ENCODE data around the gene ZSWIM8. TPM values are rescaled to one million over a fixed set of nuclear protein-coding genes. Genes with fewer than 3 reads are reported as not detected.

The ZSWIM8 gene
- polyA plus RNA-seq, 2 of the 4 experiments (the other 2 are of a cell fraction): 24.3 to 44.5 TPM

DNA sequence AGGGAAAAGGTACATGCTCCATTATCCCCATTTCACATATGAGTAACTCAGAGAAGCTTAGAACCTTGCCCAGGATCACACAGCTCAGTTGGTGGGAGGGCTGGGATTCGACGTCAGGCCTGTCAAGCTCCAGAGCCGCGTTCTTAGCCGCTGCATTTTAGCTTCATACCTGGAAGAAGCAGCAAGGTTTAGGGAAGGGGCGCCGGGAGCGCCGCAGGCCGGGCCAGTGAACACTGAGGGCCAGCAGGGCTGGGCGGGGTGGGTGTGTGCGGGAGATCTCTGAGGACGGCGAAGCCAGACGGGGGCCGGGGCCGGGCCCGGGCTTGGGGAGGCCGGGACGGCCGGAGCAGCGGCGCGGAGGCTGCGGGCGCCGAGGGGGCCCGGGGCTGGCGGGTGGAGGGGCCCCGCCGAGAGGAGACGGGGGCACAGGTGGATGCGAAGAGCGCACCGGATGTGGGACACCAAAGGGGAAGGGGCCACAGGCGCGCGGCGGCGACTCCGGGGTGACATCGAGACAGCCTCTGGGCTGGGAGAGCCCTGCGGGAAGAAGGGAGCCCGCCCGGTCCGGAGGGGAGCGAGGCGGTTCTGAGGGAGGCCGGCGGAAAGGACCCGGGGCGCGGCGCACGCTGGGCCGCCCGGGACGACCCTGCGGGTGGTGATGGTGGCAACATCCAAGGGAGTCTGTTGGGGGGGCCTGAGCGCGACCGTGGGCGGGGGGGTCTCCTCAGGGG is 25.5 kb downstream of the ZSWIM8 start:
- Histone ChIP-seq H3K27ac (peak overlapping the region; percentile 92 to 95), H3K9me3 (no peaks in the 10 kb centered on the region), H3K4me1 (peaks cover 14% of the 10 kb centered on the region; the same call in 2 of the 3 replicates), H3K4me2 (peak overlapping the region; percentile 83), H3K4me3 (peak overlapping the region; percentile 90)
- ATAC-seq (peak; percentile 54 to 55), FAIRE-seq (no peak), DNase-seq (ENCODE audit: low read depth in 1 of 2, low spot score in 1 of 2) (peak; percentile 29 to 58)
- WGBS (ENCODE audit: missing lambda C conversion rate): 4% methylated on average over 21 of the region's 63 CpGs
- CTCF ChIA-PET: interaction anchor here (0.9 to 1.6 kb wide), 4 partner anchors 20 to 68 kb away, joined by 3 to 9 read pairs (median 6); no protein-coding TSS in a partner anchor
- TF ChIP-seq MAFK (IDR thresholded peaks at IDR 0.05; ENCODE audit: partially characterized antibody): no peak
- TF ChIP-seq KDM5A (IDR thresholded peaks at IDR 0.05): no peak
- no peak for TF ChIP-seq JUNB (IDR thresholded peaks at IDR 0.05)
- TF ChIP-seq ZFP36 (IDR thresholded peaks at IDR 0.05; ENCODE audit: borderline replicate concordance, partially characterized antibody): peak; percentile 40
- TF ChIP-seq SREBF2 (IDR thresholded peaks at IDR 0.05): no peak
- no peak for TF ChIP-seq NFE2L2 (conservative IDR thresholded peaks at IDR 0.05; ENCODE audit: low read length)
- POLR2A ChIA-PET: interaction anchor here (0.6 to 1.7 kb wide), 3 partner anchors 25 to 82 kb away, joined by 3 to 6 read pairs (median 5); partner anchors contain the start of gene ZSWIM8

DNA sequence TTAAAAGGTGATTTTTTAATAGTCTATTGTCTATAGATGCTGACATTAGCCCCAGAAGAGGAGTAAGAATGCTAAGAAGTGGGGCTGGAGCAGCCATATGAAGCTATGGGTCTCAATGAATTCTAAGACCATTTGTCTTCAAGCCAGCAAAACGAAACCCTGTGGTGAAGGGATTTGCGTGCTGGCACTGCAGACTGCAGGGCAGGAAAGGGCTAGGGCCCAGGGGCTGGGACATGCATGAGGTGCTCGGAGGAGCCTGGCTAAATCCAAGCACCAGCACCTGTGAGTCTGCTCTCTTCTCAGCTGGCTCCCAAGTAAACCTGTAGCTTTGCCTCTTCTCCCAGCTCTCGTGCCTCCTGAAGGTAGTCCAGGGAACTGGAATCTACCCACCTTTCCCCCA is 27.3 kb downstream of the ZSWIM8 start:
- Histone ChIP-seq H3K27ac (no peak overlapping the region), H3K4me1 (peaks cover 14% of the 10 kb centered on the region; the same call in 2 of the 3 replicates), H3K9me3 (no peaks in the 10 kb centered on the region), H3K4me3 (no peak overlapping the region), H3K4me2 (no peak overlapping the region)
- WGBS (ENCODE audit: missing lambda C conversion rate): 88% methylated on average over 4 of the region's 4 CpGs
- DNase-seq (ENCODE audit: low read depth in 1 of 2, low spot score in 1 of 2): no peak
- FAIRE-seq: no peak
- CTCF ChIA-PET: interaction anchor here (1.0 kb wide), 1 partner anchor 39 kb away, joined by 4 read pairs; no protein-coding TSS in a partner anchor
- TF ChIP-seq JUNB (IDR thresholded peaks at IDR 0.05) (no peak), ZSCAN20 (CRISPR knock-in tag; IDR thresholded peaks at IDR 0.05) (no peak), MYC (IDR thresholded peaks at IDR 0.05; ENCODE audit: borderline replicate concordance, low read length) (no peak), EHMT2 (IDR thresholded peaks at IDR 0.05; ENCODE audit: low read depth) (no peak), ZNF302 (CRISPR knock-in tag; IDR thresholded peaks at IDR 0.05) (no peak), NPAS2 (CRISPR knock-in tag; IDR thresholded peaks at IDR 0.05; ENCODE audit: borderline replicate concordance) (no peak)
- POLR2A ChIA-PET: interaction anchor here (0.7 kb wide), 1 partner anchor 27 kb away, joined by 8 read pairs; no protein-coding TSS in a partner anchor
- ATAC-seq: no peak

DNA sequence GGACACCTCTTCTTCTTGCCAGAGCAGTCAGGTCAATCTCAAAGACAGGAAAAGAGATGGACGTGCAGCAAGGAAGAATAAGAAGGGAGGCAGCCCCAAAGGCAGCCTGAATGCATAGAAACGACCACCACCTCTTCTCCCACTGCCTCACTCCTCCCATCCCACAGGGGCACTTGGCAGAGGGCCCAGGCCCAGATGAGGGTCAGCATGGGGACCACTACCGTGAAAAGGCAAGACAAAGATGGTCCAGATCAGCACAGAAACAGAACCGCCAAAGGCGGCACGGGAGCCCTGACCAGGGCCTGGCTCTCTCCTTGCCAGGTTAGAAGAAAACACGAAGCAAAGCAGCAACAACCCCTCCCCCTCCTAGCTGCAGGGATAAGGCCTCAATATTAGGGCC is 27.9 kb downstream of the ZSWIM8 start:
- POLR2A ChIA-PET: no interaction called here
- CTCF ChIA-PET: interaction anchor here (0.8 kb wide), 1 partner anchor 75 kb away, joined by 3 read pairs; no protein-coding TSS in a partner anchor
- Histone ChIP-seq H3K4me2 (no peak overlapping the region), H3K4me3 (no peak overlapping the region), H3K27ac (no peak overlapping the region), H3K4me1 (peaks cover 14% of the 10 kb centered on the region; the same call in 2 of the 3 replicates), H3K9me3 (no peaks in the 10 kb centered on the region)
- no peak for DNase-seq (ENCODE audit: low read depth in 1 of 2, low spot score in 1 of 2)
- TF ChIP-seq, protein P1, sequence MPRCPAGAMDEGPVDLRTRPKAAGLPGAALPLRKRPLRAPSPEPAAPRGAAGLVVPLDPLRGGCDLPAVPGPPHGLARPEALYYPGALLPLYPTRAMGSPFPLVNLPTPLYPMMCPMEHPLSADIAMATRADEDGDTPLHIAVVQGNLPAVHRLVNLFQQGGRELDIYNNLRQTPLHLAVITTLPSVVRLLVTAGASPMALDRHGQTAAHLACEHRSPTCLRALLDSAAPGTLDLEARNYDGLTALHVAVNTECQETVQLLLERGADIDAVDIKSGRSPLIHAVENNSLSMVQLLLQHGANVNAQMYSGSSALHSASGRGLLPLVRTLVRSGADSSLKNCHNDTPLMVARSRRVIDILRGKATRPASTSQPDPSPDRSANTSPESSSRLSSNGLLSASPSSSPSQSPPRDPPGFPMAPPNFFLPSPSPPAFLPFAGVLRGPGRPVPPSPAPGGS (IDR thresholded peaks at IDR 0.05): no peak
- TF ChIP-seq EHMT2 (IDR thresholded peaks at IDR 0.05; ENCODE audit: low read depth): no peak
- TF ChIP-seq HOXB5 (CRISPR knock-in tag; IDR thresholded peaks at IDR 0.05): no peak
- TF ChIP-seq, protein P2, sequence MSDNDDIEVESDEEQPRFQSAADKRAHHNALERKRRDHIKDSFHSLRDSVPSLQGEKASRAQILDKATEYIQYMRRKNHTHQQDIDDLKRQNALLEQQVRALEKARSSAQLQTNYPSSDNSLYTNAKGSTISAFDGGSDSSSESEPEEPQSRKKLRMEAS (IDR thresholded peaks at IDR 0.05): no peak
- no peak for TF ChIP-seq CHD4 (IDR thresholded peaks at IDR 0.05; ENCODE audit: borderline replicate concordance)
- TF ChIP-seq SREBF2 (IDR thresholded peaks at IDR 0.05): no peak
- 86% methylated on average over 7 of the region's 7 CpGs for WGBS (ENCODE audit: missing lambda C conversion rate)
- ATAC-seq: no peak
- FAIRE-seq: no peak

DNA sequence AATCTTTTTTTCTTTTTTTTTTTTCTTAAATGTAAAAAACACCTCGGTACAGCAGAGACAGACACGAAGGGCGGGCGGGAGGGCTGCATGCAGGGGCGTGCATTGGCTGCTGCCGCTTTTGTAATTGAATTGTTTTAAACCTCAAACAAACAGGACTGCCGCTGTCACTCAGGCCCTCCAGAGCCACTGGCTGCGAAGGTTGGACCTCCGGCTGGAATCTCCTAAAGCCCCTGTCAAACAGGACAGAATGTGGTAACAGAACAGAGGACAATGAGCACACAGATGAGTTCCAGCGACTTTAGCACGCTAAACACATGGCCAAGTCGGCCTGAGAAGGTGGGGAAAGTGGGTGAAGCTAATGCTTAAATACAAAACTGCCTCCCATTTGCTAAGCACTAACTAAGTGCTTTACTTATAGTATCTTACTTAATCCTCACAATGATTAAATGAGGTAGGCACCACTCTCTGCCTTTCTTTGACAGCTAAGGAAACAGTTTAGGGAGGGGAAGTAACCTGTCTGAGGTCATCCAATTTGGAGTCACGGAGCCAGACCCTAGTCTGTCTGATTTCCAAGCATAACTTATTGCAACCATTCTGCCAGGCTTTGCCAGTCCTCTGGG is 29.0 kb downstream of the ZSWIM8 start:
- ChIA-PET CTCF (interaction anchor here (0.5 to 2.8 kb wide), 7 partner anchors 20 to 267 kb away, joined by 3 to 13 read pairs (median 3); no protein-coding TSS in a partner anchor), POLR2A (interaction anchor here (0.6 kb wide), 1 partner anchor 94 kb away, joined by 3 read pairs; no protein-coding TSS in a partner anchor)
- H3K9me3 ChIP-seq: no peaks in the 10 kb centered on the region
- ATAC-seq: no peak
- WGBS (ENCODE audit: missing lambda C conversion rate): 94% methylated on average over 13 of the region's 13 CpGs
- H3K27ac ChIP-seq: no peak overlapping the region
- FAIRE-seq: no peak
- H3K4me2 ChIP-seq: no peak overlapping the region
- no peak for DNase-seq (ENCODE audit: low read depth in 1 of 2, low spot score in 1 of 2)
- no peak for TF ChIP-seq JUN (IDR thresholded peaks at IDR 0.05)
- TF ChIP-seq TFCP2L1 (CRISPR knock-in tag; IDR thresholded peaks at IDR 0.05): no peak
- TF ChIP-seq EP300 (IDR thresholded peaks at IDR 0.05): no peak
- TF ChIP-seq RARB (CRISPR knock-in tag; IDR thresholded peaks at IDR 0.05): no peak
- TF ChIP-seq CBX8 (IDR thresholded peaks at IDR 0.05): no peak
- TF ChIP-seq JUNB (IDR thresholded peaks at IDR 0.05): no peak
- TF ChIP-seq EHMT2 (IDR thresholded peaks at IDR 0.05; ENCODE audit: low read depth): no peak
- TF ChIP-seq RFX5 (IDR thresholded peaks at IDR 0.05): no peak
- no peak for TF ChIP-seq SMC3 (IDR thresholded peaks at IDR 0.05)
- no peak overlapping the region for H3K4me3 ChIP-seq
- peaks cover 10% of the 10 kb centered on the region; the same call in 2 of the 3 replicates for H3K4me1 ChIP-seq
